K562 (cell line): ENCODE data around the gene LYZL4. TPM values are rescaled to one million over a fixed set of nuclear protein-coding genes. Genes with fewer than 3 reads are reported as not detected.

Experiments
- ARID1B ChIP-seq: fragments of 450-650 bp; IDR thresholded peaks from 2 replicates; pipeline ENCODE4 v1.6.1; 2016; ENCODE audit warnings: antibody characterized with exemption, mild to moderate bottlenecking, inconsistent platforms
- ARID3A ChIP-seq: IDR thresholded peaks from 2 replicates; pipeline ENCODE4 v1.6.1; 2012; ENCODE audit warnings: low read depth, low read length, improper control_type of control experiment, borderline replicate concordance
- ATF4 ChIP-seq: fragments of 450-650 bp; formaldehyde crosslinking; IDR thresholded peaks from 2 replicates; pipeline ENCODE4 v1.4.0; 2022; ENCODE audit warnings: mild to moderate bottlenecking, moderate library complexity
- CCNT2 ChIP-seq: IDR thresholded peaks from 2 replicates; pipeline ENCODE4 v1.6.1; 2011; ENCODE audit warnings: borderline replicate concordance, low read depth, mild to moderate bottlenecking, moderate library complexity, mixed read lengths, low read length; ENCODE audit not compliant: insufficient read length; ENCODE audit errors: extremely low read depth
- EZH2 ChIP-seq: IDR thresholded peaks from 2 replicates; pipeline ENCODE4 v1.6.1; 2012; ENCODE audit warnings: low read depth, mild to moderate bottlenecking, inconsistent platforms, low read length, borderline replicate concordance
- FOXP4 ChIP-seq: sonication (generic); formaldehyde crosslinking; IDR thresholded peaks from 2 replicates; pipeline ENCODE4 v1.8.0; 2022; ENCODE audit warnings: mild to moderate bottlenecking, missing genetic modification reagents, borderline replicate concordance
- HDAC1 ChIP-seq, 2 experiments: fragments of 450-650 bp; IDR thresholded peaks; 2 replicates each; pipeline ENCODE4 v1.6.1; 2016 to 2017; ENCODE audit warnings: inconsistent platforms in 1 of 2, mild to moderate bottlenecking in 1 of 2, moderate library complexity in 1 of 2
- HDAC2 ChIP-seq: fragments of 450-650 bp; IDR thresholded peaks from 2 replicates; pipeline ENCODE4 v1.6.1; 2016; ENCODE audit warnings: mild to moderate bottlenecking
- KAT8 ChIP-seq: fragments of 450-650 bp; IDR thresholded peaks from 2 replicates; pipeline ENCODE4 v1.6.1; 2016; ENCODE audit warnings: low read depth, mild to moderate bottlenecking
- MEF2D ChIP-seq: conservative IDR thresholded peaks from 2 replicates; pipeline ENCODE4 v1.6.1; 2016; ENCODE audit warnings: low read depth, missing genetic modification characterization, missing compliant biosample characterization
- MIER1 ChIP-seq: fragments of 450-650 bp; IDR thresholded peaks from 2 replicates; pipeline ENCODE4 v1.6.1; 2016; ENCODE audit warnings: antibody characterized with exemption, mild to moderate bottlenecking, low read depth
- PYGO2 ChIP-seq: fragments of 450-650 bp; IDR thresholded peaks from 2 replicates; pipeline ENCODE4 v1.6.1; 2016; ENCODE audit warnings: mild to moderate bottlenecking, missing genetic modification characterization, moderate library complexity, missing compliant biosample characterization
- RBM34 ChIP-seq: fragments of 200-400 bp; formaldehyde crosslinking; IDR thresholded peaks from 2 replicates; pipeline ENCODE4 v1.6.1; 2018; ENCODE audit warnings: low read length, borderline replicate concordance; ENCODE audit not compliant: insufficient read depth
- ZNF146 ChIP-seq: IDR thresholded peaks from one replicate; pipeline ENCODE4 v1.6.1; 2018; ENCODE audit warnings: missing compliant biosample characterization; ENCODE audit not compliant: unreplicated experiment
- ZNF24 ChIP-seq: fragments of 450-650 bp; IDR thresholded peaks from 2 replicates; pipeline ENCODE4 v1.6.1; 2016
- ZNF324 ChIP-seq: fragments of 250-450 bp; sonication (Bioruptor Pico); IDR thresholded peaks from 2 replicates; pipeline ENCODE4 v1.4.0; 2020; ENCODE audit warnings: mild to moderate bottlenecking
- ZNF639 ChIP-seq, 2 experiments: fragments of 200-800 bp in 1 of 2; sonication (Bioruptor generic) in 1 of 2; sonication (generic) in 1 of 2; formaldehyde crosslinking in 1 of 2; IDR thresholded peaks in 1 of 2; conservative IDR thresholded peaks in 1 of 2; 2 replicates each; pipeline versions ENCODE4 v1.5.0 to v1.6.1; 2016 to 2020; ENCODE audit warnings: missing compliant biosample characterization in 1 of 2, missing genetic modification characterization in 1 of 2, missing genetic modification reagents in 1 of 2
- polyA plus RNA-seq, 8 experiments: library from polyadenylated mRNA; depleted of rRNA in 4 of 8; stranded (reverse) in 5 of 8; unstranded in 3 of 8; fragments of >200 nt; fragmentation: Nextera tagmentation in 2 of 8; fragmentation: Illumina TruSeq in 1 of 8; extraction: Ambion mirVana in 2 of 8; extraction: Trizol in 1 of 8; gene quantifications; 2 replicates each; pipeline versions ENCODE4 v1.2.1 to v1.2.3, GENCODE V29; 2011 to 2014; ENCODE audit warnings: inconsistent platforms in 1 of 8, missing spikeins in 1 of 8
- total RNA-seq, 7 experiments: library from RNA; depleted of rRNA in 6 of 7; stranded (reverse); fragments of >200 nt in 6 of 7; fragmentation: Illumina TruSeq in 2 of 7; extraction: Trizol in 2 of 7; gene quantifications; 2 replicates each; pipeline versions ENCODE4 v1.2.1 to v1.2.3, GENCODE V29; 2011 to 2021; ENCODE audit warnings: low replicate concordance in 1 of 7

Gene LYZL4
- total and polyA plus RNA-seq, 9 of the 15 experiments (the other 6 are each of a cell fraction or from before 2014, with no cell fraction given) = not detected

GRCh38 chr3:42349765-42350594 is 60.4 kb downstream of the LYZL4 start (continued):
- peak; percentile 57 for TF ChIP-seq ATF4 (CRISPR knock-in tag)
- TF ChIP-seq ARID3A = no peak
- no peak for TF ChIP-seq FOXP4 (CRISPR knock-in tag)
- TF ChIP-seq RBM34 = no peak
- TF ChIP-seq HDAC1 (IDR thresholded peaks at IDR 0.05) = peak in 1 of 2 experiments; percentile 81; a peak in 2 of 4 replicates
- no peak for TF ChIP-seq ZNF324
- no peak for TF ChIP-seq ZNF146 (CRISPR knock-in tag)
- TF ChIP-seq PYGO2 = peak; percentile 71
- peak; percentile 81 for TF ChIP-seq MEF2D (tag)
- no peak for TF ChIP-seq EZH2
- TF ChIP-seq HDAC2 = peak; percentile 82
- TF ChIP-seq MIER1 = no peak
- peak; percentile 55 for TF ChIP-seq CCNT2
- no peak for TF ChIP-seq ZNF24
- TF ChIP-seq ZNF639 (CRISPR knock-in tag; conservative IDR thresholded peaks at IDR 0.05 in 1 of 2, IDR thresholded peaks at IDR 0.05 in 1 of 2) = peak in 1 of 2 experiments; percentile 66; a peak in 1 of 4 replicates
- TF ChIP-seq ARID1B = peak; percentile 92
- TF ChIP-seq KAT8 = no peak
